ENCODE measurements around the gene C2CD3.

The C2CD3 gene

DNA sequence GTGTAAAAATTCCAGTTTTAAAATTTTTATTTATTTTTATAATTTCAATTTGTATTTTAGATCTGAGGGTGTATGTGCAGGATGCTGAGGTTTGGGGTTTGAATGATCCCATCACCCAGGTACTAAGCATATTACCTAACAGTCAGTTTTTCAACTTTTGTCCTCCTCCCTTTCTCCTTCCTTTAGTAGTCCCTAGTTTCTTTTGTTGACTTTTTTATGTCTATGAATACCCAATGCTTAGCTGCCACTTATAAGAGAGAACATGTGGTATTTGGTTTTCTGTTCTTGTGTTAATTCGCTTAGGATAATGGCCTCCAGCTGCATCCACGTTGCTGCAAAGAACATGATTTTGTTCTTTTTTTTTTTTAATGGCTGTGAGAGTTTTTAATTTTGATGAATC is 126.3 kb downstream of the C2CD3 start:
- Histone ChIP-seq H3K4me3 (replicated peaks; ENCODE audit: insufficient read depth, low read length) (no peak overlapping the region), H3K27ac (replicated peaks) (no peak overlapping the region), H3K27me3 (ENCODE audit: insufficient read depth, poor library complexity, severe bottlenecking) (no peaks in the 10 kb centered on the region)
- DNase-seq (ENCODE audit: low read depth in 1 of 2, low spot score in 1 of 2), result no peak
- no peak for TF ChIP-seq SPI1 (IDR thresholded peaks at IDR 0.05; ENCODE audit: borderline replicate concordance, low read depth)
- TF ChIP-seq, protein P1, sequence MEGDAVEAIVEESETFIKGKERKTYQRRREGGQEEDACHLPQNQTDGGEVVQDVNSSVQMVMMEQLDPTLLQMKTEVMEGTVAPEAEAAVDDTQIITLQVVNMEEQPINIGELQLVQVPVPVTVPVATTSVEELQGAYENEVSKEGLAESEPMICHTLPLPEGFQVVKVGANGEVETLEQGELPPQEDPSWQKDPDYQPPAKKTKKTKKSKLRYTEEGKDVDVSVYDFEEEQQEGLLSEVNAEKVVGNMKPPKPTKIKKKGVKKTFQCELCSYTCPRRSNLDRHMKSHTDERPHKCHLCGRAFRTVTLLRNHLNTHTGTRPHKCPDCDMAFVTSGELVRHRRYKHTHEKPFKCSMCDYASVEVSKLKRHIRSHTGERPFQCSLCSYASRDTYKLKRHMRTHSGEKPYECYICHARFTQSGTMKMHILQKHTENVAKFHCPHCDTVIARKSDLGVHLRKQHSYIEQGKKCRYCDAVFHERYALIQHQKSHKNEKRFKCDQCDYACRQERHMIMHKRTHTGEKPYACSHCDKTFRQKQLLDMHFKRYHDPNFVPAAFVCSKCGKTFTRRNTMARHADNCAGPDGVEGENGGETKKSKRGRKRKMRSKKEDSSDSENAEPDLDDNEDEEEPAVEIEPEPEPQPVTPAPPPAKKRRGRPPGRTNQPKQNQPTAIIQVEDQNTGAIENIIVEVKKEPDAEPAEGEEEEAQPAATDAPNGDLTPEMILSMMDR (IDR thresholded peaks at IDR 0.05; ENCODE audit: insufficient read depth, low read length), result no peak
- TF ChIP-seq POLR2AphosphoS5 (IDR thresholded peaks at IDR 0.05; ENCODE audit: low read depth), result no peak
- no peak for TF ChIP-seq GABPA (IDR thresholded peaks at IDR 0.05; ENCODE audit: low read depth)
- TF ChIP-seq REST (IDR thresholded peaks at IDR 0.05; ENCODE audit: insufficient replicate concordance, low read depth), result no peak

DNA sequence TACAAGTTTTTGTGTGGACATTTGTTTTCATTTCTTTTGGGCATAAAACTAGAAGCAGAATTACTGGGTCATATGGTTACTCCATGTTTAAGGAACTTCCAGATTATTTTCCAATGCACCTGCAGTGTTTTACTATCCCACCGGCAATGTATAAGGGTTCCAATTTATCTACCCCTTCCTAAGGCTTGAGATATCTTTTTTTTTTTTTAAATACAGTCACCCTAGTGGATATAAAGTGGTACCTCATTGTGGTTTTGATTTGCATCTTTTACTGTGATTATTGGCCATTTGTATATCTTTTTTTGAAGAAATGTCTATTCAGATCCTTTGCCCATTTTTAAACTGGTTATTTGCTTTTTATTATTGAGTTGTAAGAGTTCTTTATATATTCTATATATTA is 127.4 kb downstream of the C2CD3 start:
- no peak overlapping the region for H3K4me3 ChIP-seq (replicated peaks; ENCODE audit: insufficient read depth, low read length)
- H3K27me3 ChIP-seq (ENCODE audit: insufficient read depth, poor library complexity, severe bottlenecking), result no peaks in the 10 kb centered on the region
- no peak for TF ChIP-seq SPI1 (IDR thresholded peaks at IDR 0.05; ENCODE audit: borderline replicate concordance, low read depth)
- TF ChIP-seq GABPA (IDR thresholded peaks at IDR 0.05; ENCODE audit: low read depth), result no peak
- TF ChIP-seq, protein P1 (IDR thresholded peaks at IDR 0.05; ENCODE audit: insufficient read depth, low read length), result no peak
- no peak for TF ChIP-seq POLR2AphosphoS5 (IDR thresholded peaks at IDR 0.05; ENCODE audit: low read depth)
- TF ChIP-seq REST (IDR thresholded peaks at IDR 0.05; ENCODE audit: insufficient replicate concordance, low read depth), result no peak
- no peak for DNase-seq (ENCODE audit: low read depth in 1 of 2, low spot score in 1 of 2)
- H3K27ac ChIP-seq (replicated peaks), result no peak overlapping the region

GRCh38 chr11:74037309-74037708 is 133.5 kb downstream of the C2CD3 start:
- DNase-seq (ENCODE audit: low read depth in 1 of 2, low spot score in 1 of 2), result no peak
- Histone ChIP-seq H3K27ac (replicated peaks) (no peak overlapping the region), H3K27me3 (ENCODE audit: insufficient read depth, poor library complexity, severe bottlenecking) (no peaks in the 10 kb centered on the region), H3K4me3 (replicated peaks; ENCODE audit: insufficient read depth, low read length) (no peak overlapping the region)
- TF ChIP-seq GABPA (IDR thresholded peaks at IDR 0.05; ENCODE audit: low read depth), result no peak
- TF ChIP-seq REST (IDR thresholded peaks at IDR 0.05; ENCODE audit: insufficient replicate concordance, low read depth), result no peak
- TF ChIP-seq SPI1 (IDR thresholded peaks at IDR 0.05; ENCODE audit: borderline replicate concordance, low read depth), result no peak
- TF ChIP-seq, protein P1 (IDR thresholded peaks at IDR 0.05; ENCODE audit: insufficient read depth, low read length), result no peak
- no peak for TF ChIP-seq POLR2AphosphoS5 (IDR thresholded peaks at IDR 0.05; ENCODE audit: low read depth)

Data from HL-60 (cell line).